ENCODE data around the gene CUEDC2. TPM values are rescaled to one million over a fixed set of nuclear protein-coding genes. Genes with fewer than 3 reads are reported as not detected.

Gene CUEDC2, protein sequence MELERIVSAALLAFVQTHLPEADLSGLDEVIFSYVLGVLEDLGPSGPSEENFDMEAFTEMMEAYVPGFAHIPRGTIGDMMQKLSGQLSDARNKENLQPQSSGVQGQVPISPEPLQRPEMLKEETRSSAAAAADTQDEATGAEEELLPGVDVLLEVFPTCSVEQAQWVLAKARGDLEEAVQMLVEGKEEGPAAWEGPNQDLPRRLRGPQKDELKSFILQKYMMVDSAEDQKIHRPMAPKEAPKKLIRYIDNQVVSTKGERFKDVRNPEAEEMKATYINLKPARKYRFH
- total RNA-seq (2012; rRNA removed): 37.3 and 43.2 TPM in 2 replicates

GRCh38 chr10:102432162-102432950 lies at the start of gene CUEDC2:
Gene CUEDC2, minus strand, starts transcription at chr10:102432574. Its CDS starts 7,386 bp downstream, at chr10:102425188.
- Histone ChIP-seq H3K27me3 (ENCODE audit: control insufficient read depth, insufficient read depth, low read length) (no peaks in the 10 kb centered on the region), H3K4me1 (ENCODE audit: control insufficient read depth, insufficient read depth, low read length) (peaks cover 26% of the 10 kb centered on the region), H3K9me3 (replicated peaks; ENCODE audit: low read length) (no peaks in the 10 kb centered on the region), H3K4me3 (ENCODE audit: low read length) (peak within 1 kb of the TSS; percentile 92), H3K4me2 (ENCODE audit: low read length) (peak within 1 kb of the TSS; percentile 99), H3K36me3 (ENCODE audit: insufficient read depth, low read length) (no peaks in the 10 kb centered on the region), H3K9ac (ENCODE audit: low read depth, low read length) (peak within 1 kb of the TSS; percentile 97)

GRCh38 chr10:102480396-102480795 lies 48.0 kb upstream of the CUEDC2 start:
- no peak overlapping the region for H3K4me2 ChIP-seq (ENCODE audit: low read length)
- no peaks in the 10 kb centered on the region for H3K9me3 ChIP-seq (replicated peaks; ENCODE audit: low read length)
- peaks cover 67% of the 10 kb centered on the region for H3K36me3 ChIP-seq (ENCODE audit: insufficient read depth, low read length)
- no peaks in the 10 kb centered on the region for H3K27me3 ChIP-seq (ENCODE audit: control insufficient read depth, insufficient read depth, low read length)
- no peak overlapping the region for H3K9ac ChIP-seq (ENCODE audit: low read depth, low read length)
- no peaks in the 10 kb centered on the region for H3K4me1 ChIP-seq (ENCODE audit: control insufficient read depth, insufficient read depth, low read length)
- H3K4me3 ChIP-seq (ENCODE audit: low read length): no peak overlapping the region

DNA sequence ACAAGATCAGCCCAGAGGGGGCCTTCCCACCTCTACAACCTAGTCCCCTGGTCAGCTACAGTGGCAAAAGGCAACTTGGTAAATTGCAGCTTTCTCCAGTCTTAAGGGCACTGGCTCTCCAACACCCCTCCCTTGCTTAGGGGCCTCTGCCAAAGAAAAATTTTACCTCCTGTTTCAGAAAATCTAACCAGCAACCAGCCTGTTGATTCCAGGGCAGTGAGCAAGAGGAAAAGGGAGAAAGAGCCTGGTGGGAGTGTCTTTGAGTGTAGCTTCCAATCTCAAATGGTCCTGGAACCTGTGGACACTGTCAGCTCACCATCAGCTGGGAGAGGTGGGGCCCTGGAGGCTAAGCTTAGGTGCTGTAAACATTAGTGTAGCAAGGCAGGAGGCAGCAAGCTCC lies 47.3 kb upstream of the CUEDC2 start:
- Histone ChIP-seq H3K4me2 (ENCODE audit: low read length) (no peak overlapping the region), H3K4me3 (ENCODE audit: low read length) (no peak overlapping the region), H3K9me3 (replicated peaks; ENCODE audit: low read length) (no peaks in the 10 kb centered on the region), H3K4me1 (ENCODE audit: control insufficient read depth, insufficient read depth, low read length) (no peaks in the 10 kb centered on the region), H3K27me3 (ENCODE audit: control insufficient read depth, insufficient read depth, low read length) (no peaks in the 10 kb centered on the region), H3K9ac (ENCODE audit: low read depth, low read length) (no peak overlapping the region), H3K36me3 (ENCODE audit: insufficient read depth, low read length) (peaks cover 60% of the 10 kb centered on the region)

GRCh38 chr10:102476466-102477141 lies 44.2 kb upstream of the CUEDC2 start:
- H3K9ac ChIP-seq (ENCODE audit: low read depth, low read length): no peak overlapping the region
- H3K4me1 ChIP-seq (ENCODE audit: control insufficient read depth, insufficient read depth, low read length): no peaks in the 10 kb centered on the region
- peaks cover 32% of the 10 kb centered on the region for H3K36me3 ChIP-seq (ENCODE audit: insufficient read depth, low read length)
- no peak overlapping the region for H3K4me3 ChIP-seq (ENCODE audit: low read length)
- H3K9me3 ChIP-seq (replicated peaks; ENCODE audit: low read length): no peaks in the 10 kb centered on the region
- no peak overlapping the region for H3K4me2 ChIP-seq (ENCODE audit: low read length)
- H3K27me3 ChIP-seq (ENCODE audit: control insufficient read depth, insufficient read depth, low read length): no peaks in the 10 kb centered on the region

DNA sequence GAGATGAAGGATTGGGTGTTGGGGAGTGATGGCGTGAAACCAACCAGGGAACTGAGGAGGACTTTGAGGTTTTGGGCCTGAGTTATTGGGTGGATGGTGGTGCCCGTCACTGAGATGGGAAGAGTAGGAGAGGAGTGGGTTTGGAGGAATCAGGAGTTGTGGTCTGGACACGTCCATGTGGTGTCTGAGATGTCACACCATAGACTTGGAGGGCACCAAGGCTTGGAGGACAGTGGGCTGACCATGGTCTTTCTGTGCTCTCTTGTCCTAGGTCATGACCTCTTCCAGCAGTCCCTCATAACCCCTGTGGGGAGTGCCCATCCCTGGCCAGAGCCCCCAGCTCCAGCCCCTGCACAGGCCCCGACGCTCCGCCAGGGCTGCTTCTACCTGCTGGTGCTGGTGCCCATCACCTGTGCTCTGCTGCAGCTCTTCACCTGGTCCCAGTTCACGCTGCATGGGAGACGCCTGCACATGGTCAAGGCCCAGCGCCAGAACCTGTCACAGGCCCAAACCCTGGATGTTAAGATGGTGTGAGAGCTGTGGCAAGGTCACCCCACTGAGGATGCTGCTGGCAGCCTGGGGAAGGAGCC lies 43.2 kb upstream of the CUEDC2 start:
- Histone ChIP-seq H3K9me3 (replicated peaks; ENCODE audit: low read length) (no peaks in the 10 kb centered on the region), H3K4me3 (ENCODE audit: low read length) (no peak overlapping the region), H3K4me2 (ENCODE audit: low read length) (no peak overlapping the region), H3K27me3 (ENCODE audit: control insufficient read depth, insufficient read depth, low read length) (no peaks in the 10 kb centered on the region), H3K36me3 (ENCODE audit: insufficient read depth, low read length) (peaks cover 22% of the 10 kb centered on the region), H3K4me1 (ENCODE audit: control insufficient read depth, insufficient read depth, low read length) (no peaks in the 10 kb centered on the region), H3K9ac (ENCODE audit: low read depth, low read length) (no peak overlapping the region)

DNA sequence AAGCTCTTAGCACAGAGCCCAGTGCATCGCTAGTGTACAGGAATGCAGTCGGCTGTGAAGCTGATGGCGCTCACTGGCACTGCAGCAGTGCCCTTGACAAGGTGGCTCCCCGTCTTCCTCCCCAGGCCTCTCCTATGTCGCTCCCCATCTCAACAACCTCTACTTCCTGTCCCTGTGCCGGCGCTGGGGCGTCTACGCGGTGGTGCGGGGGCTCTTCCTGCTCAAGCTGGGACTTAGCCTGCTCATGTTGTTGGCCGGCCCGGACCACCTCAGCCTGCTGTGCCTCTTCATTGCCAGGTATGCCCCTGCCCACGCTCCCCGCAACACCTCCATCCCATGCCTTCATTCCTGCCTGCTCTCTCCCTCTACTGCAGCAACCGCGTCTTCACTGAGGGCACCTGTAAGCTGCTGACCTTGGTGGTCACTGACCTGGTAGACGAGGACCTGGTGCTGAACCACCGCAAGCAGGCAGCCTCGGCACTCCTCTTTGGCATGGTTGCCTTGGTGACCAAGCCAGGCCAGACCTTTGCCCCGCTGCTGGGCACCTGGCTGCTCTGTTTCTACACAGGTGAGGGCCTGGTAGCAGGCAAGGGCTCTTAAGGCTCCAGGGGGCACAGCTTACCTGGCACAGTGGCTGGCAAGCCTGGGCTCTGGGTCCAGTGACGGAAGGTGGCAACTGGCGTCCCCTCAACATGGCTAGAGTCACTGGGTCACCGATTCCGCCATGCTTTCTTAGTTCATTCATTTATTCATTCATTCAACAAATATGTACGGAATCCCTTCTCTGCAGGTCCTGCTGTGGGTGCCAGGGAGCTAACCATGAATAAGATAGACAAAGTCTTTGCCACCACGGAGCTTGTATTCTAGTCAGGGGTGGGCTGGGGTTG lies 41.3 kb upstream of the CUEDC2 start:
- Histone ChIP-seq H3K4me3 (ENCODE audit: low read length) (no peak overlapping the region), H3K36me3 (ENCODE audit: insufficient read depth, low read length) (peaks cover 5% of the 10 kb centered on the region), H3K4me2 (ENCODE audit: low read length) (no peak overlapping the region), H3K4me1 (ENCODE audit: control insufficient read depth, insufficient read depth, low read length) (no peaks in the 10 kb centered on the region), H3K9ac (ENCODE audit: low read depth, low read length) (no peak overlapping the region), H3K27me3 (ENCODE audit: control insufficient read depth, insufficient read depth, low read length) (no peaks in the 10 kb centered on the region), H3K9me3 (replicated peaks; ENCODE audit: low read length) (no peaks in the 10 kb centered on the region)

DNA sequence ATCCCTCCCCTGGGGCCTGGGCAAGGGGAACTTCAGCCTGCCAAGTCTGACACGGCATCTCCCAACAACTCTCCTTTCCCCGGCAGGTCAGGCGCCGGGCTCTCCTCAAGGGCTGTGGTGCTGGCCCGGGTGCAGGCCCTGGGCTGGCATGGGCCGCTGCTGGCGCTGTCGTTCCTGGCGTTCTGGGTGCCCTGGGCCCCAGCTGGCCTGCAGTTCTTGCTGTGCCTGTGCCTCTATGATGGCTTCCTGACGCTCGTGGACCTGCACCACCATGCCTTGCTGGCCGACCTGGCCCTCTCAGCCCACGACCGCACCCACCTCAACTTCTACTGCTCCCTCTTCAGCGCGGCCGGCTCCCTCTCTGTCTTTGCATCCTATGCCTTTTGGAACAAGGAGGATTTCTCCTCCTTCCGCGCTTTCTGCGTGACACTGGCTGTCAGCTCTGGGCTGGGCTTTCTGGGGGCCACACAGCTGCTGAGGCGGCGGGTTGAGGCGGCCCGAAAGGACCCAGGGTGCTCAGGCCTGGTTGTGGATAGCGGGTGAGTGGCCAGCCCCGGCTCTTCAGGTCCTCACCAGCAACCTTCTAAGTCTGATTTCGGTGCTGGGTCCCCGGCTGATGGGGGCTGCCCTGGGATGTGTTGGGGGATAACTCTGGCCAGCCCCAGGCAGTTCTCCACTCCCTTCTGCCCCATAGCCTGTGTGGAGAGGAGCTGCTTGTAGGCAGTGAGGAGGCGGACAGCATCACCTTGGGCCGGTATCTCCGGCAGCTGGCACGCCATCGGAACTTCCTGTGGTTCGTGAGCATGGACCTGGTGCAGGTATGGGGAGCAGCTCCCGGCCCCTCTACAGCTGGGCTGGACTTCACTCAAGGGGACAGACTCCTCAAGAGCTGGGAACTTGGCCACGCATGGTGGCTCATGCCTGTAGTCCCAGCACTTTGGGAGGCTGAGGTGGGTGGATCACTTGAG lies 38.5 kb upstream of the CUEDC2 start:
- H3K9me3 ChIP-seq (replicated peaks; ENCODE audit: low read length): no peaks in the 10 kb centered on the region
- H3K9ac ChIP-seq (ENCODE audit: low read depth, low read length): no peak overlapping the region
- H3K4me1 ChIP-seq (ENCODE audit: control insufficient read depth, insufficient read depth, low read length): no peaks in the 10 kb centered on the region
- no peaks in the 10 kb centered on the region for H3K36me3 ChIP-seq (ENCODE audit: insufficient read depth, low read length)
- no peaks in the 10 kb centered on the region for H3K27me3 ChIP-seq (ENCODE audit: control insufficient read depth, insufficient read depth, low read length)
- H3K4me3 ChIP-seq (ENCODE audit: low read length): no peak overlapping the region
- no peak overlapping the region for H3K4me2 ChIP-seq (ENCODE audit: low read length)

- Histone ChIP-seq H3K4me3 (ENCODE audit: low read length) (no peak overlapping the region), H3K27me3 (ENCODE audit: control insufficient read depth, insufficient read depth, low read length) (no peaks in the 10 kb centered on the region), H3K4me2 (ENCODE audit: low read length) (no peak overlapping the region), H3K9ac (ENCODE audit: low read depth, low read length) (no peak overlapping the region), H3K9me3 (replicated peaks; ENCODE audit: low read length) (no peaks in the 10 kb centered on the region), H3K4me1 (ENCODE audit: control insufficient read depth, insufficient read depth, low read length) (no peaks in the 10 kb centered on the region), H3K36me3 (ENCODE audit: insufficient read depth, low read length) (no peaks in the 10 kb centered on the region)
These were observed 36.3 kb upstream of the CUEDC2 start for GRCh38 chr10:102468683-102469082.

- Histone ChIP-seq H3K4me3 (ENCODE audit: low read length) (no peak overlapping the region), H3K4me2 (ENCODE audit: low read length) (no peak overlapping the region), H3K9me3 (replicated peaks; ENCODE audit: low read length) (no peaks in the 10 kb centered on the region), H3K9ac (ENCODE audit: low read depth, low read length) (no peak overlapping the region), H3K27me3 (ENCODE audit: control insufficient read depth, insufficient read depth, low read length) (no peaks in the 10 kb centered on the region), H3K36me3 (ENCODE audit: insufficient read depth, low read length) (no peaks in the 10 kb centered on the region), H3K4me1 (ENCODE audit: control insufficient read depth, insufficient read depth, low read length) (no peaks in the 10 kb centered on the region)
These were observed 35.6 kb upstream of the CUEDC2 start for GRCh38 chr10:102467971-102468438.

DNA sequence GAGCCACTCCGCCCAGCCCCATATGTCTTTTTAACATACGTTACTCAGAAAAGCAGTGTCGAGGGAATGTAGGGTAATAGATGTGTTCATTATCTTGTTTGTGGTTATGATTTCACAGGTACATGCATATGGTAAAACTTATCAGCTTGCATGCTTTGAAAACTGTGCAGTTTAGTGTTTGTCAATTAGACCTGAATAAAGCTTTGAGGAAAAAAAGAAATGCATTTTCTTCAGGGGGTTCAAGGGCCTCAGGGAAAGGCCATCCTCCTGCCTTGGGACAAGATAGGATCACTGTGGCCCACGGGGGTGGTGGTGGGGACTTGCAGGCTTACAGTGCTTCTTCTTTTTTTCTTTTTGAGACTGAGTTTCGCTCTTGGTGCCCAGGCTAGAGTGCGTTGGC lies 34.9 kb upstream of the CUEDC2 start:
- Histone ChIP-seq H3K9ac (ENCODE audit: low read depth, low read length) (no peak overlapping the region), H3K4me2 (ENCODE audit: low read length) (no peak overlapping the region), H3K4me3 (ENCODE audit: low read length) (no peak overlapping the region), H3K36me3 (ENCODE audit: insufficient read depth, low read length) (no peaks in the 10 kb centered on the region), H3K9me3 (replicated peaks; ENCODE audit: low read length) (no peaks in the 10 kb centered on the region), H3K4me1 (ENCODE audit: control insufficient read depth, insufficient read depth, low read length) (no peaks in the 10 kb centered on the region), H3K27me3 (ENCODE audit: control insufficient read depth, insufficient read depth, low read length) (peaks cover 3% of the 10 kb centered on the region)
